Measurements from ENCODE around the gene SYPL2.

The SYPL2 gene

DNA sequence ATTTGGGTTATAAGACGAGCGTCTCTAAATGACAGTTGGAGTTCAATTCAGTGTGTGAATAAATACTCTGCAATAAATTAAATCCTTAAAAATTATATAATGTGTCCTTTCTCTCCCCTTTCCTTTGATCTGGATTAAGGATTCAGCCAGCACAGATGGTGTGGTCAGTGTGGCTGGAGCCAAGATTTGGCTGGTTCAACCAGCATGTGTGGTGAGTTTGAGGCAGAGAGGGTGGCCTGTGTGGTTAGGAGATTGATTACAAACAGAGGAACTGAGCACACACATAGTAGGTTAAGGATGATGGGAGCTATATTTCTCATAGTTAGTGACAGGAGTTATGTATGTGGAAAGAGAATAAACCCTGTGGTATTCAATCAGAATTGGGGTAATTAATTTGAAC lies 57.4 kb downstream of the SYPL2 start:
- Histone ChIP-seq H3K27me3 (ENCODE audit: insufficient read depth, poor library complexity, severe bottlenecking) (no peaks in the 10 kb centered on the region), H3K27ac (ENCODE audit: poor library complexity, severe bottlenecking) (no peak overlapping the region), H3K36me3 (ENCODE audit: low read depth) (no peaks in the 10 kb centered on the region), H3K4me1 (ENCODE audit: insufficient read depth, poor library complexity, severe bottlenecking) (no peaks in the 10 kb centered on the region), H3K4me3 (ENCODE audit: severe bottlenecking) (no peak overlapping the region), H3K9me3 (ENCODE audit: severe bottlenecking) (no peaks in the 10 kb centered on the region)
- ATAC-seq (ENCODE audit: low read depth): no peak
- TF ChIP-seq, protein P1, sequence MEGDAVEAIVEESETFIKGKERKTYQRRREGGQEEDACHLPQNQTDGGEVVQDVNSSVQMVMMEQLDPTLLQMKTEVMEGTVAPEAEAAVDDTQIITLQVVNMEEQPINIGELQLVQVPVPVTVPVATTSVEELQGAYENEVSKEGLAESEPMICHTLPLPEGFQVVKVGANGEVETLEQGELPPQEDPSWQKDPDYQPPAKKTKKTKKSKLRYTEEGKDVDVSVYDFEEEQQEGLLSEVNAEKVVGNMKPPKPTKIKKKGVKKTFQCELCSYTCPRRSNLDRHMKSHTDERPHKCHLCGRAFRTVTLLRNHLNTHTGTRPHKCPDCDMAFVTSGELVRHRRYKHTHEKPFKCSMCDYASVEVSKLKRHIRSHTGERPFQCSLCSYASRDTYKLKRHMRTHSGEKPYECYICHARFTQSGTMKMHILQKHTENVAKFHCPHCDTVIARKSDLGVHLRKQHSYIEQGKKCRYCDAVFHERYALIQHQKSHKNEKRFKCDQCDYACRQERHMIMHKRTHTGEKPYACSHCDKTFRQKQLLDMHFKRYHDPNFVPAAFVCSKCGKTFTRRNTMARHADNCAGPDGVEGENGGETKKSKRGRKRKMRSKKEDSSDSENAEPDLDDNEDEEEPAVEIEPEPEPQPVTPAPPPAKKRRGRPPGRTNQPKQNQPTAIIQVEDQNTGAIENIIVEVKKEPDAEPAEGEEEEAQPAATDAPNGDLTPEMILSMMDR (IDR thresholded peaks at IDR 0.05; ENCODE audit: poor library complexity, severe bottlenecking): no peak
- DNase-seq (ENCODE audit: low spot score): no peak

- TF ChIP-seq, protein P1 (IDR thresholded peaks at IDR 0.05; ENCODE audit: poor library complexity, severe bottlenecking): no peak
- Histone ChIP-seq H3K9me3 (ENCODE audit: severe bottlenecking) (no peaks in the 10 kb centered on the region), H3K4me3 (ENCODE audit: severe bottlenecking) (no peak overlapping the region), H3K27me3 (ENCODE audit: insufficient read depth, poor library complexity, severe bottlenecking) (no peaks in the 10 kb centered on the region), H3K4me1 (ENCODE audit: insufficient read depth, poor library complexity, severe bottlenecking) (no peaks in the 10 kb centered on the region), H3K36me3 (ENCODE audit: low read depth) (no peaks in the 10 kb centered on the region), H3K27ac (ENCODE audit: poor library complexity, severe bottlenecking) (no peak overlapping the region)
- DNase-seq (ENCODE audit: low spot score): no peak
- ATAC-seq (ENCODE audit: low read depth): no peak
Observed at GRCh38 chr1:109527098-109527811, 60.9 kb downstream of the SYPL2 start.

DNA sequence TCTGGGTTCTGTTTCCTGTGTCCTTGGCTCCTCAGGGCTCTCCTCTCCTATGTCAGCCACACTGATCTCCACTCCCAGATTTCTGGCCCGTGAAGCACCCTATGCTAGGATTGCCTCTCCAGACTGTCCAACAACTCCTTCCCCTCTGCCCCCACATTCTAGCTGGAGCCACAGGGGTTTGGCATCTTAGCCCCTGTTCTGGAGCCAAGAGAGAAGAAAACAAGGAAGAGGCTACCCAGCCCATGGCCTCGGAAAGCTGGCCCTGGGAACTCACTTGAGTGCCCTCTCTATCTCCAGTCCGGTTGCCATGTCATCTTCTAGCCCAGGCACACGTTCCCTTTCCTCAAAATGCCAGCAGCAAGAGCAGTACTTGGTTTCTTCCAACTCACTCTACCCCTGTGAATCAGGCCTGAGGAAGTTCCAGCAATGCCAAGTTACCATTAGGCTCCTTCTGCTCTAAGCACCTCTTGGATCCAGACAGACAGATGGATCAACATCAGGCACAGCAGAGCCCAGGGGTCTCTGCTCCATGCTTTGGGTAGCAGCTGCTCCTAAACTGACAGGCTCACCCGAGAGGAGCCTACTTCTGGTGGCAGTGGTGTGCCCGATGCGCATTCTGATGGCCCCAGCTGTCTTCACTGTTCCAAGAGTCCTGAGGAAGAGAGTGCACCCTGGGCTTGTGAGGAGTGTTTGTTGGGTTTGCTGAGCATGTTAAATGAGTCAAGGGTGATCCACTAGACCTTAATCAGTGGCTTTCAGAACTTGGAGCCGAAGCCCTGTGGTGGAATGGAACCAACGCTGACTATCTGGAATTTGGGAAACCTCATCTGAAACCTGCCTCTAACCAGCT lies 61.7 kb downstream of the SYPL2 start:
- H3K4me1 ChIP-seq (ENCODE audit: insufficient read depth, poor library complexity, severe bottlenecking): no peaks in the 10 kb centered on the region
- TF ChIP-seq, protein P1 (IDR thresholded peaks at IDR 0.05; ENCODE audit: poor library complexity, severe bottlenecking): no peak
- H3K27me3 ChIP-seq (ENCODE audit: insufficient read depth, poor library complexity, severe bottlenecking): no peaks in the 10 kb centered on the region
- no peak overlapping the region for H3K4me3 ChIP-seq (ENCODE audit: severe bottlenecking)
- DNase-seq (ENCODE audit: low spot score) (no peak), ATAC-seq (ENCODE audit: low read depth) (no peak)
- no peaks in the 10 kb centered on the region for H3K9me3 ChIP-seq (ENCODE audit: severe bottlenecking)
- H3K36me3 ChIP-seq (ENCODE audit: low read depth): no peaks in the 10 kb centered on the region
- no peak overlapping the region for H3K27ac ChIP-seq (ENCODE audit: poor library complexity, severe bottlenecking)

DNA sequence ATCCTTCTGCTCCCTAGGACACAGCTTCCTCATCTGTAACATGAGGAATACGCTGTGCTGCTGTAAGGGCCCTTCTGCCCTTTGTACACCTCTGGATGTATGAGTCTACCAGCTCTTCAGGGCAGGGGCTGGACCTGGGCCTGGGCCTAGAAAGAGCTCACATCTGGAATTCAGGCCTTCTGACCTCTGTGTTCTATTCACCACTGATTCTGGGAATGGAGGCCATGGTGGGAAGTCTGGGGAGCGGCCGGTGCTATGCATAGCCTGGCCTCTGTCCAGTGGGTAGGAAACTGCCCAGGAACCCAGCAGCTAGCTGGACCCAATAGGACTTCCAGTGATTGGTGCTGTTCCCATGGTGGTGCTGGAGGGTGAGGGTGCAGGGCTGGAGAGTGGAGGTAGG lies 62.4 kb downstream of the SYPL2 start:
- no peak for ATAC-seq (ENCODE audit: low read depth)
- no peak for DNase-seq (ENCODE audit: low spot score)
- H3K4me1 ChIP-seq (ENCODE audit: insufficient read depth, poor library complexity, severe bottlenecking): no peaks in the 10 kb centered on the region

More for the DNA sequence above, 62.4 kb downstream of the SYPL2 start:
- Histone ChIP-seq H3K9me3 (ENCODE audit: severe bottlenecking) (no peaks in the 10 kb centered on the region), H3K27ac (ENCODE audit: poor library complexity, severe bottlenecking) (no peak overlapping the region), H3K4me3 (ENCODE audit: severe bottlenecking) (no peak overlapping the region), H3K36me3 (ENCODE audit: low read depth) (no peaks in the 10 kb centered on the region), H3K27me3 (ENCODE audit: insufficient read depth, poor library complexity, severe bottlenecking) (no peaks in the 10 kb centered on the region)
- TF ChIP-seq, protein P1 (IDR thresholded peaks at IDR 0.05; ENCODE audit: poor library complexity, severe bottlenecking): no peak

All from RWPE2 (cell line).